HTERT RPE-1 (cell line): ENCODE measurements around the gene SCRN3.
"Not testable (repeated sequence)": the region's sequence is repeated elsewhere in the genome, so short reads cannot be mapped to it uniquely, and the experiment has no call there.

Experiments used
- in situ Hi-C: fragments of 300-500 bp; cut with MboI; formaldehyde crosslinking; loops from 4 replicates; pipeline ENCODE4 v1.14.3; 2020; ENCODE audit warnings: low sequenced_read_pairs

The SCRN3 gene, protein sequence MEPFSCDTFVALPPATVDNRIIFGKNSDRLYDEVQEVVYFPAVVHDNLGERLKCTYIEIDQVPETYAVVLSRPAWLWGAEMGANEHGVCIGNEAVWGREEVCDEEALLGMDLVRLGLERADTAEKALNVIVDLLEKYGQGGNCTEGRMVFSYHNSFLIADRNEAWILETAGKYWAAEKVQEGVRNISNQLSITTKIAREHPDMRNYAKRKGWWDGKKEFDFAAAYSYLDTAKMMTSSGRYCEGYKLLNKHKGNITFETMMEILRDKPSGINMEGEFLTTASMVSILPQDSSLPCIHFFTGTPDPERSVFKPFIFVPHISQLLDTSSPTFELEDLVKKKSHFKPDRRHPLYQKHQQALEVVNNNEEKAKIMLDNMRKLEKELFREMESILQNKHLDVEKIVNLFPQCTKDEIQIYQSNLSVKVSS

DNA sequence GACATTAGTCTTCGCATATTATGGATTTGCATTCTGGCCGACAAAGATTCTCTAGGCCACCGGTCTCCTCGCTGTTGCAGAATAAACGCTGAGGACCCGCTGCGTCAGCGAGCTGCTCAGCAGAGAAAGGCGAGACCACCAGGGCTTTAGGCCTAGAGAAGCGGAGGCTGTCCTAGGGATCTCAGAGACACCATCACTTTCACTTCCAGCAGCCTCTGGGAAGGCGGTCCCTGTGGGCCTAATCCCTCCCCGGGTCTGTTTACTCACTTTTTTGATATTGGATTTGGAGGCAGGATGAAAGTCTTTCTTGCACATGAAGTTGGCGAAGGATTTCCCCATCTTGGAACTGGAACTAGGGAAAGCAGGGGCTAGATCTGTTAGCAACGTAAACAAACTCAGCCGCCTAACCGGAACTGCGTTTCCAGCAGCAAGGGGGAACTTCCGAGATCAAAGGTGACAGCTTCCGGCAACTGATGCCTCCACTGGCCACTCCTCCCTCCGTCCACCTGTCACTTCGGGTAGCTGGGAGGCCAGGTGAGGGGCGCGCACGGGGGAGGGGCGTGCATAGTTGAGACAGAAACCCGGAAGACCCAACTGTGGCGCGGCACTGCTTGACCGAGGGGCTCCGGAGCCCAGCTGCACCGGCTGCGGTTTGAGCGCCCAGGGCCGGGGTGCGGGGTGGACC, at the start of gene SCRN3:
Gene SCRN3, plus strand, starts transcription at position 447 of the 685 bp plus-strand sequence. CDS start 2,554 bp downstream, outside the sequence.
- in situ Hi-C loops = no loop called here

DNA sequence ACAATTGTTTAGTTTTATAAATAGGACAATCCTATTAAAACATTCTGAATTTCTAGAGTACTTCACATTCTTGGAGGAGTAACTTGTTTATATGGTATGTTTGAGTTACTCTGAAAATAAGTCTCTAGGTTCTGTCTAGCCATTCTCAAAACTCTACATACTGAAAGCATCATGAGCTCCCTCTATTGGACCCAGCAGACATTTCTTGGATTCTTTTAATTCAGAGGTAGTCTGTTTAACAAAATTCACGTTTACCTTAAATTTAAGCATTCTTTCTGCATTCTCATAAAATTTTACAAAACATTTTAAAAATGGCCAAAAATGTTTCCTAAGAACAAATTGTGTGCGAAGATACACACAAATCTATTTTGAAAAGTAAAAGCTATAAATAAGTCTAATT, 45.5 kb upstream of the SCRN3 start:
- in situ Hi-C loops = no loop called here

DNA sequence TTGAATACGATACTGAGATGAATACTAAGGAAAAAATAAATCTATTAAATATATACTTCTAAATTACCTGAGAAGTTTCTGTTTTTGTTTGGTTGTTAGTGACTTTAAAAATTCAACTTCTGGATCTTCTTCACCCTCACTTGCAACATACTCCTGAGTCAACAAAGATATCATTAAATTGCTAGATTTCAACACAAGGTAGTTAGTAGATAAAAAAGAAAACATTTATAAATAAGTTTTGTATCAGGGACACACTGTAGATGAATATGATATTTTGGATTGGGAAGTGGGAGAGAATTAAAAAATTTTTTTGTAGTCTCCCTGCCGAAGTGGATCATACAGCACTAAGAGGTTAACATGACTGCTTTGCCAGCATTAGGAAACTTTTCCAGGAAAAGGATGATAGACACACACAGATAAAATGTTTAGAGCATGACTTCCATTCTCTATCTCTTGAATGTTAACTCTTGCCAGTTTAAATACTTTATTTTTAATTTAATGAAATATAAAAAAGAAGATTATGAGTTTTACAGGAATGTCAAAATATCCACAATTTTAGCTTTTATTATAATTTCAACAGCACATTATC, 44.8 kb upstream of the SCRN3 start:
- in situ Hi-C loops = no loop called here

DNA sequence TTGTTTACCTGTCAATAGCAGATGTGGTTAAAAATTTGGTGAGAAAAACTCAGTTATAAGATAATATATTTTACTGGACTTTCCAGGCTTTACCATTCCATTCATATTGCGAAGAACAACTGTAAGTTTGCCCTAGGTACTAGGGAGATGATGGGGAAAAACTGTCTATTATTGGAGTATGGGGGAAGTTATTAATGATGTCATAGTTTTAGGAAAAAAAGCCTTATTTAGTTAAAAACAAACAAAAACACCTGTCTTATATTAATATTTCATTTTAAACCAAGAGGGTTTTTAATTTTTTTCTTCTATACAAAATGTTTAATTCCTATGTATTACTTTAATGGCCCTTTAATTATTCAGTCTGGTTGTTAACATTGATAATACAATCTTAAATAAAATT, 42.5 kb upstream of the SCRN3 start:
- in situ Hi-C loops = no loop called here

DNA sequence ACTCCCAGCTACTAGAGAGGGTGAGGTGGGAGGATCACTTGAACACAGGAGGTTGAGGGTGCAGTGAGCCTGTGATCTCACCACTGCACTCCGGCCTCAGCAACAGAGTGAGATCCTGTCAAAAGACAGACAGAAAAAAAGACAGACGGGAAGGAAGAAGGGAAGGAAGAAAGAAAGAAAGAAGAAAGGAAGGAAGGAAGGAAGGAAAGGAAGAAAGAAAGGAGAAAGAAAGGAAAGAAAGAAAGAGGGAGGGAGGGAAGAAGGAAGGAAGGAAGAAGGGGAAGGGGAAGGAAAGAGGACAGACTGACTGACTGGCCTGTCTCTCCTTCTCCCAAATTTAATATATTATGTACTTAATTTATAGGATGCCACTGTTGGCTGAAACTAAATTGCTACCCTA, 39.2 kb upstream of the SCRN3 start:
- in situ Hi-C loops = no loop called here

DNA sequence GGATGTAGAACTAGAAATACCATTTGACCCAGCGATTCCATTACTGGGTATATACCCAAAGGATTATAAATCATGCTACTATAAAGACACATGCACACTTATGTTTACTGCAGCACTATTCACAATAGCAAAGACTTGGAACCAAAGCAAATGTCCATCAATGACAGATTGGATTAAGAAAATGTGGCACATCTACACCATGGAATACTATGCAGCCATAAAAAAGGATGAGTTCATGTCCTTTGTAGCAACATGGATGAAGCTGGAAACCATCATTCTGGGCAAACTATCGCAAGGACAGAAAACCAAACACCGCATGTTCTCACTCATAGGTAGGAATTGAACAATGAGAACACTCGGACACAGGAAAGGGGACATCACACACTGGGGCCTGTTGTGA, 35.9 kb upstream of the SCRN3 start:
- in situ Hi-C loops = not testable (repeated sequence)

DNA sequence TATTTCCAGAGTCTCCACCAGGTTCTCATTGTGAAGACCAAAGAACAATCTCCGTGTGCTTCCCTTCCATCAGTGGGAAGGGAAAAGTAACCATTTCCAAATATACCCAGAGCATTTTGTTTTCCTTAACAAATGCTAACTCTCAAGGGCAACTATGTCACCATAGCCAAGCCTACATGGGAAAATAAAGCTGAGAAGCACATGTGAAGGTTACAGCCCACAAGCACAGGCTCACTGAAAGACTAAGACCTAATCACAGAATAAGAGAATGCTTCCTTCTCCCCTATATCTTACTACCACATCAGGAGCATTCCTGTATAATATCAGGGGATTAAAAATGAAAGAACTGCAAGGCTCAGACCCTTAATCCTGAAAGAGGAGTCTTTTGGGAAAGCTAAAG, 32.6 kb upstream of the SCRN3 start:
- in situ Hi-C loops = no loop called here

DNA sequence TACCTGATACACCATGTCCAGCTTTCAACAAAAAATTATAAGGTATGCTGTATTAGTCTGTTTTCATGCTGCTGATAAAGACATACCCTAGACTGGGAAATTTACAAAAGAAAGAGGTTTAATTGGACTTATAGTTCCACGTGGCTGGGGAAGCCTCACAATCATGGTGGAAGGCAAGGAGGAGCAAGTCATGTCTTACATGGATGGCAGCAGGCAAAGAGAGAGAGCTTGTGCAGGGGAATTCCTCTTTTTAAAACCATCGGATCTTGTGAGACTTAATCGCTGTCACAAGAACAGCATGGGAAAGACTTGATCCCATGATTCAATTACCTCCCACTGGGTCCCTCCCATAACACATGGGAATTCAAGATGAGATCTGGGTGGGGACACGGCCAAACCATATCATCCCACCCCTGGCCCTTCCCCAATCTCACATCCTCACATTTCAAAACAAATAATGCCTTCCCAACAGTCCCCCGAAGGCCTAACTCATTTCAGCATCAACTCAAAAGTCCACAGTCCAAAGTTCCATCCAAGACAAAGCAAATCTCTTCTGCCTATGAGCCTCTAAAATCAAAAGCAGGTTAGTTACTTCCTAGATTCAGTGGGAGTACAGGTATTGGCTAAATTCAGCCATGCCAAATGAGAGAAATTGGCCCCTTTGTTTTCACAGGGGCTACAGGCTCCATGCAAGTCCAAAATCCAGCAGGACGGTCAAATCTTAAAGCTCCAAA, 31.9 kb upstream of the SCRN3 start:
- in situ Hi-C loops = not testable (repeated sequence)

DNA sequence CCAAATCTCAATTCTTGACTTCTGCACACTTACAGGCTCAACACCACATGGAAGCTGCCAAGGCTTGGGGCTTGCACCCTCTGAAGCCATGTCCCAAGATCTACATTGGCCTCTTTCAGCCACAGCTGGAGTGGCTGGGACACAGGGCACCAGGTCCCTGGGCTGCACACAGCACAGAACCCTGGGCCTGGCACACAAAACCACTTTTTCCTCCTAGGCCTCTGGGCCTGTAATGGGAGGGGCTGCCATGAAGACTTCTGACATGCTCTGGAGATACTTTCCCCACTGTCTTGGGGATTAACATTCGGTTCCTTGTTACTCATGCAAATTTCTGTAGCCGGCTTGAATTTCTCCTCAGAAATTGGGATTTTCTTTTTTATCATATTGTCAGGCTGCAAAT, 30.9 kb upstream of the SCRN3 start:
- in situ Hi-C loops = no loop called here

DNA sequence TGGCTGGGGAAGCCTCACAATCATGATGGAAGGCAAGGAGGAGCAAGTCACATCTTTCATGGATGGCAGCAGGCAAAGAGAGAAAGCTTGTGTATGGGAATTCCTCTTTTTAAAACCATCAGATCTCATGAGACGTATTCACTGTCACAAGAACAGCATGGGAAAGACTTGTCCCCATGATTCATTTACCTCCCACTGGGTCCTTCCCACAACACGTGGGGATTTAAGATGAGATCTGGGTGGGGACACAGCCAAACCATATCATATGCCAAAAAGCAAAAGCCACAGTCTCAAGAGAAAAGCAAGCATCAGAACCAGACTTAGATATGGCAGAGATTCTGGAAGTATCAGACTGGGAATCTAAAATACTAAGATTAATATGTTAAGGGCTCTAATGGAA, 30.0 kb upstream of the SCRN3 start:
- in situ Hi-C loops = no loop called here

DNA sequence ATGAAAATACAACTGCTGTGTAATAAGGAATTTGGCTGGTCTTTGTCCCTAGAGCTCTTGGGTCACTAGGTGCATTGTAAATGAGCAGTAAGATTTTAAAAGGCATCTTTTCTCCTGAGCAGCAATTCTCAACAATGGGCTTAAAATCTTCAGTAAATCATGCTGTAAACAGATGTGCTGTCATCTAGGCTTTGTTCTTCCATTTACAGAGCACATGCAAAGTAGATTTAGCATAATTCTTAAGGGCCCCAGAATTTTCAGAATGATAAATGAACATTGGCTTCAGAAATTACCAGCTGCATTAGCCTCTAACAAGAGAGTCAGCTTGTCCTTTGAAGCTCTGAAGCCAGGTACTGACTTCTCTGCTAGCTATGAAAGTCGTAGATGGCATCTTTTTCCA, 26.8 kb upstream of the SCRN3 start:
- in situ Hi-C loops = no loop called here

DNA sequence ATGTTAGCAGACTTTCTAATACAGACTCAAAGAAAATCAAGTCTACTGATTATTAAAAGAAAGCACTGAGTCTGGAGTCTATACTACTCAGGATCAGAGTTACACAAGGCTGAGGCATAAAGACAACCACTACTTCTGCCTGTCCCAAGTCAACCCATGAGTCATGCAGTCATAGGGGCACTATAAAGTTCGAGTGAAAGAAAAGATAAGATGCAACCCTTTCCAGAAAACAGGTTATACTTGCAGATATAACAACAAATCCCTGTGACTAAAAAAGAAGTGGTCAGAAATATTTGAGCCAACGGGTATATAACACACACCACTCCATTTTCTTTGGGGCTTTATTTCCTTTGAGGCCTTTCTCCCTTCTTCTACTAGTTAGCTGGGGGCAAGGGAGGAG, 18.6 kb upstream of the SCRN3 start:
- in situ Hi-C loops = no loop called here

DNA sequence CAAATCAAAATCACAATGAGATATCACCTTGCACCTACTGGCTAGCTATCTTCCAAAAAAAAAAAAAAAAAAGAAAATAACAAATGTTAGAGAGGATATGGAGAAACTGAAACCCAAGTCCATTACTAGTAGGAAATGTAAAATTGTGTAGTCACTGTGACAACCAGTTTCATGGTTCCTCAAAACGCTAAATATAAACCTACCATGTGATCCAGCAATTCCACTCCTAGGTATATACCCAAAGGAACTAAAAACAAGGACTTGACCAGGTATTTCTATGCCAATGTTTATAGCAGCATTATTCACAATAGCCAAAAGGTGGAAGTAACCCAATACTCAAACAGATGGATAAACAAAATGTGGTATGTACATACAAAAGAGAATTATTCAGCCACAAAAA, 11.7 kb upstream of the SCRN3 start:
- in situ Hi-C loops = no loop called here

DNA sequence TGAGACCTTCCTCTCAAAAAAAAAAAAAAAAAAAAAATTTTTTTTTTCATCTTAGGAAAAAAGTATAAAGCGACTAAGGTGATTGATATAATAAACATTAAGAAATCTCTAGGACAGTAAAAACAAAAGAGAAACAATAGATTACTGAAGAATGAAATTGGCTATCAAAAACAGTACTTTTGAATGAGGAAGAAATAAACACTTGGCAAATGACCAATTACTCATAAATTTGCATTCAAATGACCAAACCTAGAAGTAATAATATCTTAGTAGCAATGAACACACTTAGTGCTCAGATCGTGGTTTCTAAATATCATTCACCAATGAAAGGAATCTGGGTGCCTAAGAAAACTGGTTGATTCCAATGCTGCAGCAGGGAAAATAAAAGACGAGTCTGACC, 10.3 kb upstream of the SCRN3 start:
- in situ Hi-C loops = no loop called here

DNA sequence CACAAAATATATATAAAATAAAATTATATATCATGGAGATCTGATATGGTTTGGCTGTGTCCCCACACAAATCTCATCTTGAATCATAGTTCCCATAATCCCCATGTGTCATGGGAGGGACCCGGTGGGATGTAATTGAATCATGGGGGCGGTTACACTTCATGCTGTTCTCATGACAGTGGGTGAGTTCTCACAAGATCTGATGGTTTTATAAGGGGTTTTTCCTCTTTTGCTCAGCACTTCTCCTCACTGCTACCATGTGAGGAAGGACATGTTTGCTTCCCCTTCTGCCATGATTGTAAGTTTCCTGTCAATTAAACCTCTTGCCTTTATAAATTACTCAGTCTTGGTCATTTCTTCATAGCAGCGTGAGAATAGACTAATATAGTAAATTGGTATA, 6.8 kb upstream of the SCRN3 start:
- in situ Hi-C loops = not testable (repeated sequence)

DNA sequence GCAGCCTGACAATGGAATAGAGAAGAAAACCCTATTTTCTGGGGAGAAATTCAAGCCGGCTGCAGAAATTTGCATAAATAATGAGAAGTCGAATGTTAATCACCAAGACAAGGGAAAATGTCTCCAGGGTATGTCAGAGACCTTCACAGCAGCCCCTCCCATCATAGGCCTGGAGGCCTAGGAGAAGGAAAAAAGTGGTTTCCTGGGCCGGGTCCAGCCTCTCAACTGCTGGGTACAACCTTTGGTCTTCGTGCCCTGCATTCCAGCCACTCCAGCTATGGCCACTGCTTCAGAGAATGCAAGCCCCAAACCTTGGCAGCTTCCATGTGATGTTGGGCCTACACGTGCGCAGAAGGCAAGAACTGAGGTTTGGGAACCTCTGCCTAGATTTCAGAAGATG, 6.0 kb upstream of the SCRN3 start:
- in situ Hi-C loops = no loop called here

DNA sequence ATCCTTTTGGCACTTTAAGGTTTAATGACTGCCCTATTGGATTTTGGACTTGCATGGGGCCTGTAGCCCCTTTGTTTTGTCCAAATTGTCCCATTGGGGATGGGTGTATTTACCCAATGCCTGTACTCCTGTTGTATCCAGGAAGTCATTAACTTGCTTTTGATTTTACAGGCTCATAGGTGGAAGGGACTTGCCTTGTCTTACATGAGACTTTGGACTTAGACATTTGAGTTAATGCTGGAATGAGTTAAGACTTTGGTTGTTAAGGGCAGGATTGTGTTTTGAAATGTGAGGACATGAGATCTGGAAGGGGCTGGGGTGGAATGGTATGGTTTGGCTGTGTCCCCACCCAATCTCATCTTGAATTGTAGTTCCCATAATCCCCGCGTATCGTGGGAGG, 5.2 kb upstream of the SCRN3 start:
- in situ Hi-C loops = not testable (repeated sequence)

DNA sequence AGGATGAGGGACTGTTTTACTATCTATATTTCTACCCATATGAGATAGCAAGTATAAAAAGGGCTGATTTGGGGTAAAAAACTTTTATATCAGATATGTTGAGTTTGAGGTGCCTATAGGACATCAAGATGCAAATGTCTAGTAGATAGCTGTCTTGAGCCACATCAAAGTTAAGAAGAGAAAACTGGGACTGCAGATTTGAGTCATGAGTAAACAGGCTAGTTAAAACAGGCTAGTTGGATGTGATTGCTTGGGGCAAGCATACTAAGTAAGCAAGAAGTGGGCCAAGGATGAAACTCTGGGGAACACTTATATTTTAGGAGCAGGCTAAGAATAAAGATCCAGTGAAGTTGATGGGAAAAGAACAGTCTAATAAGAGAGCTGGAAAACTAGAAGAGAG, 2.8 kb upstream of the SCRN3 start:
- in situ Hi-C loops = no loop called here

DNA sequence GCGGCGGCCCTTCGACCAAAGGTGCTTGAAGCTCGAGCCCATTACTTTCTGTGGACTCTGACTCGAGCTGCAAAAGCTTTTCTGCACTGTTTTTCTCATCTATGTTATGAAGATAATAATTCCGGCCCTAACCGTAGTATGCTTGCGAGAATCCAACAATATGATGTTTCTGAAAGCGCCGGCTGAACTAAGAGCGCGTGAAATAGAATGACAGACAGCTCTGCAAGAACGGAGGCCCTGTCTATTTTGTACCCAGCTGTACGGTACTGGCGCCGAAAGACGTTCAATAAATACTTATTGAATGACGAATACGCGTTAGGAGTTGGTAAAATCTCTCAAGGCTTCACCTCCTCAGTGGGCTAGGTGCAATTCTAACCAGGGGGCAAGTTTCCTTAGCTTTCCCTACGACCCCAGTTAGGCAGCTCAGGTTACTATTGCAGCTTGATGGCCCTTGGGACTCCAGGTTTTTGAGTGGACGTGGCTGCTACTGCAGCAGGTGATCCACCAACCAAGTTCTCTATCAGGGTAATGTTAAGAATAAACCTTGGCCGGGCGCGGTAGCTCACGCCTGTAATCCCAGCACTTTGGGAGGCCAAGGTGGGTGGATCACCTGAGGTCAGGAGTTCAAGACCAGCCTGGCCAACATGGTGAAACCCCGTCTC, 570 bp downstream of the SCRN3 start:
- in situ Hi-C loops = no loop called here

DNA sequence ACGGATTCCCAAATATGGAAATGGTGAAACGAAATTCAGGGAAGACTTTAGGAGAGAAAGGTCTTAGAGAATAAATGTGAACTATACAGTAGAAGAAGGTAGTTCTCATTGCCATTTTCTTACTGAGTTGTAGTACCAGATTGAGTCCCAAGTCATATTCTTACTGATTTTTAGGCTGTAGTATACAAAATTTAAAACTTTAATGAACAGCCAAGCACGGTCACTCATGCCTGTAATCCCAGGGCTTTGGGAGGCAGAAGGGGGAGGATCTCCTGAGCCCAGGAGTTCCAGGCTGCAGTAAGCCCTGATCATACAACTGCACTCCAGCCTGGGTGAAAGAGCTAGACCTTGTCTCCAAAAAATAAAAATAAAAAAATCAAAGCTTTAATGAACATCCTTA, 2.2 kb downstream of the SCRN3 start:
- in situ Hi-C loops = no loop called here

DNA sequence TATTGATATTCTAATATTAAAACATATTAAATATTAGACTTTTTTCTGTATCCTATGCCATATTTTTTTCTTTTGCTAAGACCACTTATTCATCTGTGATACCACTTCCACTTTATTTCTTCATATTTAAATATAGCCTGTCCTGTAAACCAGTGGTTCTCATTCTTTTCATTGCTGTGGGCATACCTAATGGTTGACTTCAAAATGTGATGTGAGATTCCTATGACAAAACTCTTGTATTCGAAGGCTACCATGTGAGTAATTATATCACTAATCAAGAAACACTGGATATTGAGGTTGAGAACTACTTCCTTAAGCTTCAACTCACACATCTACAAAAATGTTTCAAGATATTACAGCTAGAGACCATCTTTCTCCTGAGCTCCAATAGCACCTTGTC, 3.6 kb downstream of the SCRN3 start:
- in situ Hi-C loops = no loop called here
